ENCODE results near the gene PAMR1.

PAMR1 gene

DNA sequence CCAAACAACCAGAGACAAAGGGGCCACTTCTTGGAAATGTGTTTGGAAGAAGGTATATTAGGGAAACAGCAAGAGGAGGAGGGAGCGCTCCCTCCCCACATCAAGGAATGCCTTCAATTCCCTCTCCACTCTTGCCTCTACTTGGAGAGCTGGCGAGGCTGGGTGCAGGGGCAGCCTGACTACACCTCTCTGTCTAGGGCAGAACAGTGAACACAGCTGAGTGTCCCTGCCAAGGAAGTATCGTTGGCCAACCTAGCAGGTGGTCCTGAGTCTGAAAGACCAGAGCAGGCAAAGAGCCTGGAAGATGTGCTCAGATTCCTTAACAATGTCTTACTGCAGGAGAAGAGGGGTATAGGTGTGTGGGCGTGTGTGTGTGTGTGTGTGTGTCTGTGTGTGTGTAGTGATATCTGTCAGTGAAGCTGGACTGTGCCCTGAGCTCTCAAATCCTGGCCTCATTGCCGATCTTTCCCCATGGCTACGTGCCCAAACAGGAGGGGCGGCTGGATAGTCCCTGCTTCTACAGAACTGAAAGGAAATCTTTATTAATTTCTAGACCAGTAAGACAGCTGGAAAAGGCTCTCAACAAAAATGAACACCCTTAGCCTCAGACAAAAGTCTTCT is 46.8 kb downstream of the PAMR1 start:
- TF ChIP-seq FOXP2 (optimal IDR thresholded peaks at IDR 0.05; ENCODE audit: borderline replicate concordance, extremely low read depth, extremely low read length, insufficient read depth) (no peak), SIN3A (IDR thresholded peaks at IDR 0.05; ENCODE audit: borderline replicate concordance, insufficient read depth, low read length) (no peak), POLR2AphosphoS5 (IDR thresholded peaks at IDR 0.05; ENCODE audit: low read depth, low read length) (no peak), TAF1 (IDR thresholded peaks at IDR 0.05; ENCODE audit: borderline replicate concordance, insufficient read depth, low read length) (no peak)
- TF ChIP-seq, protein P1, sequence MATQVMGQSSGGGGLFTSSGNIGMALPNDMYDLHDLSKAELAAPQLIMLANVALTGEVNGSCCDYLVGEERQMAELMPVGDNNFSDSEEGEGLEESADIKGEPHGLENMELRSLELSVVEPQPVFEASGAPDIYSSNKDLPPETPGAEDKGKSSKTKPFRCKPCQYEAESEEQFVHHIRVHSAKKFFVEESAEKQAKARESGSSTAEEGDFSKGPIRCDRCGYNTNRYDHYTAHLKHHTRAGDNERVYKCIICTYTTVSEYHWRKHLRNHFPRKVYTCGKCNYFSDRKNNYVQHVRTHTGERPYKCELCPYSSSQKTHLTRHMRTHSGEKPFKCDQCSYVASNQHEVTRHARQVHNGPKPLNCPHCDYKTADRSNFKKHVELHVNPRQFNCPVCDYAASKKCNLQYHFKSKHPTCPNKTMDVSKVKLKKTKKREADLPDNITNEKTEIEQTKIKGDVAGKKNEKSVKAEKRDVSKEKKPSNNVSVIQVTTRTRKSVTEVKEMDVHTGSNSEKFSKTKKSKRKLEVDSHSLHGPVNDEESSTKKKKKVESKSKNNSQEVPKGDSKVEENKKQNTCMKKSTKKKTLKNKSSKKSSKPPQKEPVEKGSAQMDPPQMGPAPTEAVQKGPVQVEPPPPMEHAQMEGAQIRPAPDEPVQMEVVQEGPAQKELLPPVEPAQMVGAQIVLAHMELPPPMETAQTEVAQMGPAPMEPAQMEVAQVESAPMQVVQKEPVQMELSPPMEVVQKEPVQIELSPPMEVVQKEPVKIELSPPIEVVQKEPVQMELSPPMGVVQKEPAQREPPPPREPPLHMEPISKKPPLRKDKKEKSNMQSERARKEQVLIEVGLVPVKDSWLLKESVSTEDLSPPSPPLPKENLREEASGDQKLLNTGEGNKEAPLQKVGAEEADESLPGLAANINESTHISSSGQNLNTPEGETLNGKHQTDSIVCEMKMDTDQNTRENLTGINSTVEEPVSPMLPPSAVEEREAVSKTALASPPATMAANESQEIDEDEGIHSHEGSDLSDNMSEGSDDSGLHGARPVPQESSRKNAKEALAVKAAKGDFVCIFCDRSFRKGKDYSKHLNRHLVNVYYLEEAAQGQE (IDR thresholded peaks at IDR 0.05; ENCODE audit: insufficient read depth in 1 of 2, low read depth in 2 of 2, low read length in 2 of 2), result no peak

DNA sequence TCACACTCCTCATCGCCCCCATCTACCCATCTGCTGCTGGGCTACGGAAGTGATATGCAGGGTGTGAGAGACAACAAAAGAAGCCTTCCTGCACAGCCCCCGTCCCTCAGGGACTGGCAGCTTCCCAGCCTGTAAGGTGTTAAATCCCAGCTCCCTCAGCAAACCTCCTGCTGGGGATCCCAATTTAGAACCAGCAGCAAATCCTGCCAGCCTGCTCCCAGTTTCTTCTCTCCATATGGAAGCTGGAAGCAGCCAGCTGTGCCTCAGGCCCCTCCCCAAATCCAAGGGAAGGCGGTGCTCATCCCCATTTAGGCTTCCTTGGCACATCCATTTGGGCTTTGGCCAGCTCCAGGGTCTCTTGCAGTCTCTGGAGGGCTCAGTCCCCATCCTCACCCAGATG is 47.5 kb downstream of the PAMR1 start:
- TF ChIP-seq POLR2AphosphoS5 (IDR thresholded peaks at IDR 0.05; ENCODE audit: low read depth, low read length) (no peak), FOXP2 (optimal IDR thresholded peaks at IDR 0.05; ENCODE audit: borderline replicate concordance, extremely low read depth, extremely low read length, insufficient read depth) (no peak), SIN3A (IDR thresholded peaks at IDR 0.05; ENCODE audit: borderline replicate concordance, insufficient read depth, low read length) (no peak), TAF1 (IDR thresholded peaks at IDR 0.05; ENCODE audit: borderline replicate concordance, insufficient read depth, low read length) (no peak)
- TF ChIP-seq, protein P1 (IDR thresholded peaks at IDR 0.05; ENCODE audit: insufficient read depth in 1 of 2, low read depth in 2 of 2, low read length in 2 of 2), result no peak

DNA sequence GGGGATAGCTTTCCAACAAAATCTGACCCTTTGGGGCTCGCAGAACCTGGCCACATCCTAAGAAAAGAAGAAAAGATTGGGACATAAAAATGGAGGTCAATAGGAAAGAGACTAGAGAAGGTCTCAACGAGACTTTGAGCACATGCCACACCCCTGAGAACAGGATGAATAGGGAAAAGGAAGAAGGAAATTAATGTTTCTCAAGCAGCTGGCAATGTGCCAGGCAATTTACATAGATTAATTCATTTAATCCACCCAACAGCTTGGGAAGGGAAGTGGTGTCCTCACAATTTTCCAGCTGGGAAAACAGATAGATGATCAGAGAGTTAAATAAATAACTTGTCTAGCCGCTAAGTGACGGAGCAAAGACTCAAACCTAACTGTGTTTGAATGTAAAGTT is 50.7 kb downstream of the PAMR1 start:
- TF ChIP-seq FOXP2 (optimal IDR thresholded peaks at IDR 0.05; ENCODE audit: borderline replicate concordance, extremely low read depth, extremely low read length, insufficient read depth) (no peak), TAF1 (IDR thresholded peaks at IDR 0.05; ENCODE audit: borderline replicate concordance, insufficient read depth, low read length) (no peak), POLR2AphosphoS5 (IDR thresholded peaks at IDR 0.05; ENCODE audit: low read depth, low read length) (no peak), SIN3A (IDR thresholded peaks at IDR 0.05; ENCODE audit: borderline replicate concordance, insufficient read depth, low read length) (no peak)
- TF ChIP-seq, protein P1 (IDR thresholded peaks at IDR 0.05; ENCODE audit: insufficient read depth in 1 of 2, low read depth in 2 of 2, low read length in 2 of 2), result no peak

DNA sequence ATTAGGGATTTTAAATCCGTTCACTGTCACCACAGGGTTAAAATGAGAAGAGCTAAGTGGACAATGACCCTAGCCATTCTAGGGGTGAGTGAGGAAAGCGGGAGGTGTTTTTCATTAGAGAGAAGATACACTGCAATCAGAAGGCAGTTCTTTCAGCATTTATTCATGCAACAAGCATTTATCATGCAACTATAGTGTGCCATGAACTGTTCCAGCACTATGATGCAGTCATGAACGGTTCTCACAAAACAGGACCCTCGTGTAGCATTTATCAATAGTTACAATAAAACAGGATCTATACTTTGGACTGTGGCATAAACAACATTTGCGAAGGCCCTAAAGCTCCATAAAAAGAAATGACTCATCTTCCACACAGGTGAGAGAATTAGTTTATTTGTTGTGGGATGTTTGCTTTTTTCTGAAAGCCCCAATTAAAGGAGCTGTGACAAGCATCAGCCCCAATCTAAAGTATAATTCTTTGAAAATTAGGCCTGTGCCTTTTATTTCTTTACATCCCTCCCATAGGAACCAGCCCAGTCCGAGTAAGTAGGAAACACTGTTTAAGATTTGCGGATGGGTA is 51.5 kb downstream of the PAMR1 start:
- no peak for TF ChIP-seq SIN3A (IDR thresholded peaks at IDR 0.05; ENCODE audit: borderline replicate concordance, insufficient read depth, low read length)
- TF ChIP-seq POLR2AphosphoS5 (IDR thresholded peaks at IDR 0.05; ENCODE audit: low read depth, low read length), result no peak
- no peak for TF ChIP-seq TAF1 (IDR thresholded peaks at IDR 0.05; ENCODE audit: borderline replicate concordance, insufficient read depth, low read length)
- TF ChIP-seq FOXP2 (optimal IDR thresholded peaks at IDR 0.05; ENCODE audit: borderline replicate concordance, extremely low read depth, extremely low read length, insufficient read depth), result no peak
- TF ChIP-seq, protein P1 (IDR thresholded peaks at IDR 0.05; ENCODE audit: insufficient read depth in 1 of 2, low read depth in 2 of 2, low read length in 2 of 2), result no peak

All from PFSK-1 (cell line).